Panc1 (cell line): ENCODE data around the gene ARL15. TPM values are rescaled to one million over a fixed set of nuclear protein-coding genes. Genes with fewer than 3 reads are reported as not detected.

ENCODE experiments used
- ATAC-seq: fragments of 200-7000 bp; cut with Tn5 transposase; 2 replicates; pipeline ENCODE4 v1.9.1; 2020; ENCODE audit warnings: mild to moderate bottlenecking, moderate library complexity
- BruUV-seq: library from RNA; stranded (reverse); fragments of 400-500 nt; replicated peaks from 2 replicates; lab custom pipeline; 2021; lab: Mats Ljungman, UMichigan
- CTCF ChIA-PET: fragments of 300-600 bp; sonication (Branson Sonifier 250); formaldehyde crosslinking; loops from one replicate; lab custom pipeline; 2022; ENCODE audit warnings: antibody characterized with exemption; lab: Charles Lee
- POLR2A ChIA-PET: fragments of 300-600 bp; sonication (Branson Sonifier 250); formaldehyde crosslinking; loops from one replicate; lab custom pipeline; 2022; ENCODE audit warnings: antibody characterized with exemption; lab: Charles Lee
- DNase-seq: peaks from one replicate; pipeline ENCODE4 v3.0.0-alpha.2; 2010; ENCODE audit warnings: low read depth, low spot score
- H3K27ac ChIP-seq: 2 replicates; pipeline ENCODE4 v1.5.1; 2011; ENCODE audit warnings: mild to moderate bottlenecking, low read length, inconsistent platforms
- H3K27me3 ChIP-seq: fragments of 200-500 bp; sonication (Bioruptor generic); 2 replicates; pipeline ENCODE4 v1.6.0; 2014; ENCODE audit warnings: low read length, inconsistent platforms; ENCODE audit not compliant: control insufficient read depth, insufficient read depth
- H3K36me3 ChIP-seq: fragments of 200-500 bp; sonication (Bioruptor generic); 2 replicates; pipeline ENCODE4 v1.5.1; 2014; ENCODE audit warnings: inconsistent platforms, mild to moderate bottlenecking, low read length, moderate library complexity; ENCODE audit not compliant: control insufficient read depth, insufficient read depth
- H3K4me1 ChIP-seq: 2 replicates; pipeline ENCODE4 v1.5.1; 2011; ENCODE audit warnings: inconsistent platforms, mild to moderate bottlenecking, low read length, moderate library complexity; ENCODE audit not compliant: control insufficient read depth, insufficient read depth
- H3K4me3 ChIP-seq, 2 experiments: 2 replicates each; pipeline ENCODE4 v1.5.1; 2011 to 2012; ENCODE audit warnings: low read depth in 2 of 2, low read length in 2 of 2, mild to moderate bottlenecking in 2 of 2, inconsistent platforms in 1 of 2, moderate library complexity in 1 of 2
- H3K9me3 ChIP-seq: fragments of 200-500 bp; sonication (Bioruptor generic); 2 replicates; pipeline ENCODE4 v1.5.1; 2014; ENCODE audit warnings: low read depth, mild to moderate bottlenecking, inconsistent platforms, low read length, moderate library complexity; ENCODE audit not compliant: control insufficient read depth, insufficient read depth
- CTCF ChIP-seq: fragments of 450-650 bp; IDR thresholded peaks from 2 replicates; pipeline ENCODE4 v1.5.1; 2017; ENCODE audit warnings: mild to moderate bottlenecking
- POLR2AphosphoS5 ChIP-seq: IDR thresholded peaks from 2 replicates; pipeline ENCODE4 v1.6.1; 2012; ENCODE audit warnings: mild to moderate bottlenecking, low read depth, low read length, moderate library complexity
- REST ChIP-seq, 2 experiments: IDR thresholded peaks; 2 replicates each; pipeline ENCODE4 v1.6.1; 2011 to 2012; ENCODE audit warnings: low read depth in 2 of 2, control low read depth in 1 of 2, low read length in 1 of 2, mild to moderate bottlenecking in 1 of 2, moderate library complexity in 1 of 2; ENCODE audit not compliant: insufficient read depth in 1 of 2
- SIN3A ChIP-seq: IDR thresholded peaks from 2 replicates; pipeline ENCODE4 v1.6.1; 2012; ENCODE audit warnings: low read depth, mild to moderate bottlenecking, low read length, moderate library complexity, borderline replicate concordance; ENCODE audit not compliant: insufficient read depth
- TCF7L2 ChIP-seq: IDR thresholded peaks from 2 replicates; pipeline ENCODE4 v1.6.1; 2011; ENCODE audit warnings: mild to moderate bottlenecking, low read depth, low read length, inconsistent platforms
- in situ Hi-C: cut with HindIII; loops from 2 replicates; pipeline ENCODE4 v1.10.0; 2016; ENCODE audit warnings: low sequenced_read_pairs, low pct_unique_long_range_greater_than_20kb
- intact Hi-C: fragments of 100-400 bp; cut with micrococcal nuclease; formaldehyde crosslinking; loops from one replicate; pipeline ENCODE4 v1.10.0; 2022; ENCODE audit not compliant: unreplicated experiment
- total RNA-seq: library from RNA; stranded (reverse); gene quantifications from one replicate; pipeline ENCODE4 v1.2.1, GENCODE V29; 2021; ENCODE audit not compliant: unreplicated experiment

ARL15 gene
- total RNA-seq, 1 experiment from 2014 or later: 16.5 TPM

DNA sequence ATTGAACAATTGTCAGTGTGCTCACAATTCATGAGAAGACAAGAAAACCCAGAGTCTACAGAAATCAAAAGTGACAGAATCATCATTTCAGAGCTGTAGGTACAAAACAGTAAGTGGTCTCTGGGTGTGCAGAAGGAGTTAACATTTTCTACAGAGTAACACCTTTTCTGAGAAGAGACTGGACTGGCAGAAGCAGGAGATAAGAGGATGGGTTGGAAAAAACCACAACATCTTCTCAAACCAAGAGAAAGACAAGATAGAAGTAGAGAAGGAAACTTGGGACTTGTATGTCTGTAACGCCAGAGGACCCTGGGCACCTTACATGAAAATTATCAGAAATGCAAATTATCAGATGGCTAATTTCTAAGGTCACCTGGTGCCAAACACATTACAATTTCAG, 82.6 kb downstream of the ARL15 start:
- no peak for DNase-seq
- H3K4me1 ChIP-seq: no peaks in the 10 kb centered on the region
- BruUV-seq: no TSS peak
- intact Hi-C loops (no loop called here), in situ Hi-C loops (no loop called here)
- TF ChIP-seq TCF7L2 (no peak), REST (IDR thresholded peaks at IDR 0.05; ENCODE audit: insufficient read depth in 1 of 2, low read depth in 2 of 2, low read length in 1 of 2) (no peak), CTCF (no peak), POLR2AphosphoS5 (no peak), SIN3A (no peak)
- POLR2A ChIA-PET: no interaction called here
- no peak overlapping the region for H3K4me3 ChIP-seq
- H3K27me3 ChIP-seq: no peaks in the 10 kb centered on the region
- CTCF ChIA-PET: interaction anchor here (0.6 kb wide), 1 partner anchor 580 kb away, joined by 3 read pairs; no protein-coding TSS in a partner anchor
- no peak for ATAC-seq
- H3K36me3 ChIP-seq: no peaks in the 10 kb centered on the region
- H3K27ac ChIP-seq: no peak overlapping the region
- H3K9me3 ChIP-seq: no peaks in the 10 kb centered on the region

- Histone ChIP-seq H3K4me1 (no peaks in the 10 kb centered on the region), H3K36me3 (no peaks in the 10 kb centered on the region), H3K4me3 (no peak overlapping the region), H3K27me3 (no peaks in the 10 kb centered on the region), H3K9me3 (no peaks in the 10 kb centered on the region), H3K27ac (no peak overlapping the region)
- ChIA-PET POLR2A (no interaction called here), CTCF (no interaction called here)
- intact Hi-C loops: no loop called here
- TF ChIP-seq POLR2AphosphoS5: no peak
- TF ChIP-seq SIN3A: no peak
- TF ChIP-seq TCF7L2: no peak
- TF ChIP-seq REST (IDR thresholded peaks at IDR 0.05; ENCODE audit: insufficient read depth in 1 of 2, low read depth in 2 of 2, low read length in 1 of 2): no peak
- no peak for TF ChIP-seq CTCF
- DNase-seq: no peak
- BruUV-seq: no TSS peak
- ATAC-seq: no peak
- in situ Hi-C loops: no loop called here
These were observed 83.3 kb downstream of the ARL15 start for GRCh38 chr5:54227109-54227508.
